HCT116 (cell line): ENCODE measurements around the gene EHBP1. TPM values are rescaled to one million over a fixed set of nuclear protein-coding genes. Genes with fewer than 3 reads are reported as not detected.

ENCODE experiments used
- ATAC-seq: fragments of 200-7000 bp; cut with Tn5 transposase; 2 replicates; pipeline ENCODE4 v1.9.1; 2020; ENCODE audit warnings: mild to moderate bottlenecking, moderate library complexity
- BruUV-seq: library from RNA; stranded (reverse); fragments of 400-500 nt; replicated peaks from 2 replicates; lab custom pipeline; 2021; lab: Mats Ljungman, UMichigan
- CTCF ChIA-PET: fragments of 300-600 bp; sonication (Branson Sonifier 250); formaldehyde crosslinking; loops from one replicate; lab custom pipeline; 2021; ENCODE audit warnings: antibody characterized with exemption; lab: Charles Lee
- POLR2A ChIA-PET: fragments of 300-600, 350-600 bp; sonication (Branson Sonifier 250); formaldehyde crosslinking; loops from one replicate; lab custom pipeline; 2021; ENCODE audit warnings: antibody characterized with exemption; lab: Charles Lee
- RAD21 ChIA-PET, 2 experiments: fragments of 300-600 bp; sonication (Branson Sonifier 250); formaldehyde crosslinking; loops; one replicate each; lab custom pipeline; 2023; ENCODE audit warnings: low total read pairs in 2 of 2; ENCODE audit not compliant: uncharacterized antibody in 2 of 2, unreplicated experiment in 2 of 2, low non-redundant PET in 1 of 2; lab: Charles Lee
- DNase-seq: peaks from one replicate; pipeline ENCODE4 v3.0.0-alpha.2; 2010; ENCODE audit warnings: low read depth, low spot score
- H2AFZ ChIP-seq: fragments of 200-600 bp; shearing (Covaris generic), sonication (generic); 2 replicates; pipeline ENCODE4 v1.6.1; 2017; ENCODE audit warnings: low read depth, mixed run types, mixed read lengths, antibody characterized with exemption, low read length; ENCODE audit not compliant: poor library complexity, severe bottlenecking
- H3K27ac ChIP-seq: 2 replicates; pipeline ENCODE4 v1.5.1; 2012; ENCODE audit warnings: low read depth, low read length
- H3K27me3 ChIP-seq: fragments of 200-600 bp; sonication (generic); 2 replicates; pipeline ENCODE4 v1.6.1; 2016; ENCODE audit warnings: mixed run types, low read length, mixed read lengths; ENCODE audit not compliant: insufficient read depth
- H3K36me3 ChIP-seq, 2 experiments: fragments of 200-500 bp in 1 of 2; fragments of 200-600 bp in 1 of 2; sonication (Bioruptor generic) in 1 of 2; sonication (generic) in 1 of 2; 2 replicates each; pipeline versions ENCODE4 v1.5.1 to v1.6.1; 2014 to 2016; ENCODE audit warnings: low read length in 2 of 2, inconsistent platforms in 1 of 2, mixed read lengths in 1 of 2, mixed run types in 1 of 2; ENCODE audit not compliant: insufficient read depth in 2 of 2, control insufficient read depth in 1 of 2
- H3K4me1 ChIP-seq, 2 experiments: fragments of 200-600 bp in 1 of 2; sonication (generic) in 1 of 2; 2 replicates each; pipeline versions ENCODE4 v1.5.1 to v1.6.1; 2012 to 2017; ENCODE audit warnings: low read length in 2 of 2, inconsistent platforms in 1 of 2, mild to moderate bottlenecking in 1 of 2, mixed read lengths in 1 of 2, mixed run types in 1 of 2, moderate library complexity in 1 of 2; ENCODE audit not compliant: insufficient read depth in 2 of 2, control insufficient read depth in 1 of 2
- H3K4me2 ChIP-seq: fragments of 200-600 bp; sonication (generic); 2 replicates; pipeline ENCODE4 v1.6.1; 2017; ENCODE audit warnings: mixed run types, low read length, mixed read lengths
- H3K4me3 ChIP-seq, 2 experiments: fragments of 200-600 bp in 1 of 2; sonication (generic) in 1 of 2; replicated peaks in 1 of 2; 2 replicates each; pipeline ENCODE4 v1.5.1; 2011 to 2016; ENCODE audit warnings: low read length in 2 of 2, control low read depth in 1 of 2, low read depth in 1 of 2, mild to moderate bottlenecking in 1 of 2, mixed read lengths in 1 of 2, mixed run types in 1 of 2
- H3K79me2 ChIP-seq: fragments of 200-600 bp; sonication (generic); 2 replicates; pipeline ENCODE4 v1.6.1; 2017; ENCODE audit warnings: mild to moderate bottlenecking, mixed run types, low read length, moderate library complexity, mixed read lengths; ENCODE audit not compliant: insufficient read depth
- H3K9ac ChIP-seq: fragments of 200-600 bp; sonication (generic); 2 replicates; pipeline ENCODE4 v1.6.1; 2016; ENCODE audit warnings: low read length, mixed read lengths
- H3K9me2 ChIP-seq: fragments of 200-600 bp; sonication (generic), shearing (Covaris generic); 2 replicates; pipeline ENCODE4 v1.6.1; 2017; ENCODE audit warnings: mixed run types, mild to moderate bottlenecking, moderate library complexity; ENCODE audit not compliant: insufficient read depth
- H3K9me3 ChIP-seq, 2 experiments: fragments of 200-500 bp in 1 of 2; fragments of 200-600 bp in 1 of 2; sonication (Bioruptor generic) in 1 of 2; sonication (generic) in 1 of 2; 2 replicates each; pipeline ENCODE4 v1.6.1; 2014 to 2017; ENCODE audit warnings: low read length in 2 of 2, mixed read lengths in 2 of 2, inconsistent platforms in 1 of 2, low read depth in 1 of 2, mild to moderate bottlenecking in 1 of 2, mixed run types in 1 of 2, moderate library complexity in 1 of 2; ENCODE audit not compliant: control insufficient read depth in 1 of 2, insufficient read depth in 1 of 2
- H4K20me1 ChIP-seq: fragments of 200-600 bp; sonication (generic), shearing (Covaris generic); 2 replicates; pipeline ENCODE4 v1.6.1; 2017; ENCODE audit warnings: mixed run types, mild to moderate bottlenecking, moderate library complexity; ENCODE audit not compliant: insufficient read depth
- CBX3 ChIP-seq: IDR thresholded peaks from 2 replicates; pipeline ENCODE4 v1.6.1; 2012; ENCODE audit warnings: low read depth
- CEBPB ChIP-seq: IDR thresholded peaks from 2 replicates; pipeline ENCODE4 v1.6.1; 2012; ENCODE audit warnings: low read depth
- EGR1 ChIP-seq: IDR thresholded peaks from 2 replicates; pipeline ENCODE4 v1.6.1; 2012; ENCODE audit warnings: low read depth
- EZH2phosphoT487 ChIP-seq: fragments of 200-600 bp; IDR thresholded peaks from 2 replicates; pipeline ENCODE4 v1.6.1; 2018; ENCODE audit warnings: antibody characterized with exemption, borderline replicate concordance
- FOSL1 ChIP-seq: IDR thresholded peaks from 2 replicates; pipeline ENCODE4 v1.6.1; 2012; ENCODE audit warnings: low read depth
- JUND ChIP-seq: IDR thresholded peaks from 2 replicates; pipeline ENCODE4 v1.6.1; 2012
- POLR2A ChIP-seq: IDR thresholded peaks from 2 replicates; pipeline ENCODE4 v1.7.0; 2011; ENCODE audit warnings: borderline replicate concordance; ENCODE audit not compliant: insufficient read depth, insufficient read length; ENCODE audit errors: extremely low read depth
- POLR2AphosphoS5 ChIP-seq: IDR thresholded peaks from 2 replicates; pipeline ENCODE4 v1.6.1; 2011; ENCODE audit warnings: mild to moderate bottlenecking, low read depth, low read length, moderate library complexity
- RAD21 ChIP-seq: IDR thresholded peaks from 2 replicates; pipeline ENCODE4 v1.6.1; 2012; ENCODE audit warnings: low read depth, mild to moderate bottlenecking
- SIN3A ChIP-seq: IDR thresholded peaks from 2 replicates; pipeline ENCODE4 v1.6.1; 2012; ENCODE audit warnings: low read depth
- SP1 ChIP-seq: IDR thresholded peaks from 2 replicates; pipeline ENCODE4 v1.6.1; 2012; ENCODE audit warnings: low read depth
- SRF ChIP-seq: IDR thresholded peaks from 2 replicates; pipeline ENCODE4 v1.6.1; 2012; ENCODE audit warnings: low read depth
- TCF7L2 ChIP-seq: IDR thresholded peaks from 2 replicates; pipeline ENCODE4 v1.7.0; 2011; ENCODE audit warnings: borderline replicate concordance, inconsistent platforms; ENCODE audit not compliant: insufficient read depth, insufficient read length; ENCODE audit errors: extremely low read depth
- YY1 ChIP-seq: IDR thresholded peaks from 2 replicates; pipeline ENCODE4 v1.6.1; 2011; ENCODE audit warnings: low read length, low read depth, moderate library complexity, mild to moderate bottlenecking; ENCODE audit not compliant: insufficient replicate concordance; ENCODE audit errors: extremely low read depth
- ZFX ChIP-seq: fragments of 450-650 bp; IDR thresholded peaks from 2 replicates; pipeline ENCODE4 v1.6.1; 2017
- ZNF274 ChIP-seq: fragments of 200-500 bp; sonication (Bioruptor generic); IDR thresholded peaks from 2 replicates; pipeline ENCODE4 v1.6.1; 2014; ENCODE audit warnings: mild to moderate bottlenecking, low read depth, low read length, inconsistent platforms
- intact Hi-C: fragments of 100-400 bp; cut with micrococcal nuclease; formaldehyde crosslinking; loops from 2 replicates; pipeline ENCODE4 v1.10.0; 2022
- total RNA-seq: library from RNA; stranded (reverse); gene quantifications from one replicate; pipeline ENCODE4 v1.2.1, GENCODE V29; 2021; ENCODE audit not compliant: unreplicated experiment
- TF ChIP-seq, protein P1 (sequence below): IDR thresholded peaks from 2 replicates; pipeline ENCODE4 v1.6.1; 2012
- TF ChIP-seq, protein P2 (sequence below): IDR thresholded peaks from 2 replicates; pipeline ENCODE4 v1.6.1; 2011; ENCODE audit warnings: mild to moderate bottlenecking, low read length, moderate library complexity; ENCODE audit not compliant: insufficient replicate concordance; ENCODE audit errors: extremely low read depth
- TF ChIP-seq, protein P3 (sequence below): IDR thresholded peaks from 2 replicates; pipeline ENCODE4 v1.6.1; 2012; ENCODE audit warnings: low read depth
- TF ChIP-seq, protein P4 (sequence below): IDR thresholded peaks from 2 replicates; pipeline ENCODE4 v1.6.1; 2012

The EHBP1 gene
- total RNA-seq, 1 experiment from 2014 or later, result 89.9 TPM

DNA sequence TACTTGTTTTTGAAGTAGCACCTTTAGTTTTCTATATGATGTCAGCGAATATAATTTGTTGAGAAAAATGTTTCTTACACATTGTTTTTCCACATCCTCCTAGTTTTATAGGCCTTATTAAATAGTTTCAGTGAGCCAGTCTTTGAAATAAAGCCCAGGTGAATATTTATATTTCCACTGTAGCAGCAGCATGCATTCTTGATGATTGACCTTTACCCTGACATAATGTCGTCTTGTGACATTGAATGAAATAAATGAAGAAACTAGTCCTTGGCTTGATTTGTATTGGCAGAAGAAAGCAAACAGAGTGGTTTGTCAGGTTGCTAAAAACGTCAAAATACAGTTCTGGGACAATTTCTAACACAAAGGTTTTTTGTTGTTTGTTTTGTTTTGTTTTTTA, 84.4 kb downstream of the EHBP1 start:
- no peaks in the 10 kb centered on the region for H3K27me3 ChIP-seq
- H3K4me3 ChIP-seq, result no peak overlapping the region
- H4K20me1 ChIP-seq, result peaks cover 9% of the 10 kb centered on the region; the same call in 1 of the 2 replicates
- H3K4me2 ChIP-seq, result no peak overlapping the region
- no peak overlapping the region for H2AFZ ChIP-seq
- POLR2A ChIA-PET, result no interaction called here
- H3K27ac ChIP-seq, result peak overlapping the region; percentile 53
- H3K9ac ChIP-seq, result no peak overlapping the region
- RAD21 ChIA-PET, result no interaction called here
- H3K9me3 ChIP-seq, result no peaks in the 10 kb centered on the region
- no peaks in the 10 kb centered on the region for H3K36me3 ChIP-seq
- ATAC-seq (no peak), DNase-seq (no peak)
- BruUV-seq, result no TSS peak
- H3K79me2 ChIP-seq, result peaks cover 94% of the 10 kb centered on the region
- TF ChIP-seq JUND (no peak), ZFX (no peak), CEBPB (no peak), ZNF274 (no peak), EZH2phosphoT487 (no peak), YY1 (no peak), SRF (no peak), SIN3A (no peak), EGR1 (no peak), POLR2AphosphoS5 (no peak), FOSL1 (no peak), CBX3 (no peak), POLR2A (no peak), SP1 (no peak), RAD21 (no peak), TCF7L2 (no peak)
- TF ChIP-seq, protein P1, sequence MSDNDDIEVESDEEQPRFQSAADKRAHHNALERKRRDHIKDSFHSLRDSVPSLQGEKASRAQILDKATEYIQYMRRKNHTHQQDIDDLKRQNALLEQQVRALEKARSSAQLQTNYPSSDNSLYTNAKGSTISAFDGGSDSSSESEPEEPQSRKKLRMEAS, result no peak
- TF ChIP-seq, protein P2, sequence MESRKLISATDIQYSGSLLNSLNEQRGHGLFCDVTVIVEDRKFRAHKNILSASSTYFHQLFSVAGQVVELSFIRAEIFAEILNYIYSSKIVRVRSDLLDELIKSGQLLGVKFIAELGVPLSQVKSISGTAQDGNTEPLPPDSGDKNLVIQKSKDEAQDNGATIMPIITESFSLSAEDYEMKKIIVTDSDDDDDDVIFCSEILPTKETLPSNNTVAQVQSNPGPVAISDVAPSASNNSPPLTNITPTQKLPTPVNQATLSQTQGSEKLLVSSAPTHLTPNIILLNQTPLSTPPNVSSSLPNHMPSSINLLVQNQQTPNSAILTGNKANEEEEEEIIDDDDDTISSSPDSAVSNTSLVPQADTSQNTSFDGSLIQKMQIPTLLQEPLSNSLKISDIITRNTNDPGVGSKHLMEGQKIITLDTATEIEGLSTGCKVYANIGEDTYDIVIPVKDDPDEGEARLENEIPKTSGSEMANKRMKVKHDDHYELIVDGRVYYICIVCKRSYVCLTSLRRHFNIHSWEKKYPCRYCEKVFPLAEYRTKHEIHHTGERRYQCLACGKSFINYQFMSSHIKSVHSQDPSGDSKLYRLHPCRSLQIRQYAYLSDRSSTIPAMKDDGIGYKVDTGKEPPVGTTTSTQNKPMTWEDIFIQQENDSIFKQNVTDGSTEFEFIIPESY, result no peak
- TF ChIP-seq, protein P3, sequence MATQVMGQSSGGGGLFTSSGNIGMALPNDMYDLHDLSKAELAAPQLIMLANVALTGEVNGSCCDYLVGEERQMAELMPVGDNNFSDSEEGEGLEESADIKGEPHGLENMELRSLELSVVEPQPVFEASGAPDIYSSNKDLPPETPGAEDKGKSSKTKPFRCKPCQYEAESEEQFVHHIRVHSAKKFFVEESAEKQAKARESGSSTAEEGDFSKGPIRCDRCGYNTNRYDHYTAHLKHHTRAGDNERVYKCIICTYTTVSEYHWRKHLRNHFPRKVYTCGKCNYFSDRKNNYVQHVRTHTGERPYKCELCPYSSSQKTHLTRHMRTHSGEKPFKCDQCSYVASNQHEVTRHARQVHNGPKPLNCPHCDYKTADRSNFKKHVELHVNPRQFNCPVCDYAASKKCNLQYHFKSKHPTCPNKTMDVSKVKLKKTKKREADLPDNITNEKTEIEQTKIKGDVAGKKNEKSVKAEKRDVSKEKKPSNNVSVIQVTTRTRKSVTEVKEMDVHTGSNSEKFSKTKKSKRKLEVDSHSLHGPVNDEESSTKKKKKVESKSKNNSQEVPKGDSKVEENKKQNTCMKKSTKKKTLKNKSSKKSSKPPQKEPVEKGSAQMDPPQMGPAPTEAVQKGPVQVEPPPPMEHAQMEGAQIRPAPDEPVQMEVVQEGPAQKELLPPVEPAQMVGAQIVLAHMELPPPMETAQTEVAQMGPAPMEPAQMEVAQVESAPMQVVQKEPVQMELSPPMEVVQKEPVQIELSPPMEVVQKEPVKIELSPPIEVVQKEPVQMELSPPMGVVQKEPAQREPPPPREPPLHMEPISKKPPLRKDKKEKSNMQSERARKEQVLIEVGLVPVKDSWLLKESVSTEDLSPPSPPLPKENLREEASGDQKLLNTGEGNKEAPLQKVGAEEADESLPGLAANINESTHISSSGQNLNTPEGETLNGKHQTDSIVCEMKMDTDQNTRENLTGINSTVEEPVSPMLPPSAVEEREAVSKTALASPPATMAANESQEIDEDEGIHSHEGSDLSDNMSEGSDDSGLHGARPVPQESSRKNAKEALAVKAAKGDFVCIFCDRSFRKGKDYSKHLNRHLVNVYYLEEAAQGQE, result no peak
- TF ChIP-seq, protein P4, sequence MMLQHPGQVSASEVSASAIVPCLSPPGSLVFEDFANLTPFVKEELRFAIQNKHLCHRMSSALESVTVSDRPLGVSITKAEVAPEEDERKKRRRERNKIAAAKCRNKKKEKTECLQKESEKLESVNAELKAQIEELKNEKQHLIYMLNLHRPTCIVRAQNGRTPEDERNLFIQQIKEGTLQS, result no peak
- H3K4me1 ChIP-seq, result peaks cover 56 to 77% of the 10 kb centered on the region in 2 experiments
- H3K9me2 ChIP-seq, result no peaks in the 10 kb centered on the region
- intact Hi-C loops, result loop anchor here (5.0 kb wide), 1 partner anchor 697 kb away; no protein-coding TSS in a partner anchor
- CTCF ChIA-PET, result no interaction called here
